Tibial nerve (tissue), 3 donors: ENCODE data around the gene SLC35A1.

Experiments
- POLR2A ChIP-seq, 2 donors: fragments of 450-650 bp; IDR thresholded peaks; one replicate each; pipeline ENCODE4 v1.6.1; 2017; ENCODE audit warnings: antibody characterized with exemption in 2 of 2, mild to moderate bottlenecking in 2 of 2, moderate library complexity in 2 of 2
- TF ChIP-seq, protein P1 (sequence below), 5 experiments: fragments of 200-600 bp in 3 of 5; fragments of 450-650 bp in 2 of 5; sonication (generic) in 3 of 5; IDR thresholded peaks; one replicate each; pipeline ENCODE4 v1.5.1; 2016 to 2019; ENCODE audit warnings: antibody characterized with exemption in 5 of 5, mild to moderate bottlenecking in 3 of 5, moderate library complexity in 2 of 5

DNA sequence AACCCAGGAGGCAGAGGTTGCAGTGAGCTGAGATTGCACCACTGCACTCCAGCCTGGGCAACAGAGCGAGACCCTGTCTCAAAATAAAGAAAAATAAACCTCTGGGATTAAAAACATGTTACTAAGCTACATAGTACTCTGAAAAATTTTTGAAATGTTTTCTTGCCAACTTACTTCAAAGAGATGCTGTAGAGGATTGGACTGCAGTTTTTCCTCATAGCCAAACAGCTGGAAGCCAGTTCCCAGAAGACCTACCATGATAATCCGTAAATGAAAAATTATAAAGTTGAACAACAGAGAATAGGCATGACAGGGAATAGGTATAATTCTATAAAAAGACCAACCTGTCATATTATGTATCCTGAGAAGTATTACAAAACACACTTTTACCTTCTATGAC lies 69.0 kb downstream of the SLC35A1 start:
- TF ChIP-seq, protein P1, sequence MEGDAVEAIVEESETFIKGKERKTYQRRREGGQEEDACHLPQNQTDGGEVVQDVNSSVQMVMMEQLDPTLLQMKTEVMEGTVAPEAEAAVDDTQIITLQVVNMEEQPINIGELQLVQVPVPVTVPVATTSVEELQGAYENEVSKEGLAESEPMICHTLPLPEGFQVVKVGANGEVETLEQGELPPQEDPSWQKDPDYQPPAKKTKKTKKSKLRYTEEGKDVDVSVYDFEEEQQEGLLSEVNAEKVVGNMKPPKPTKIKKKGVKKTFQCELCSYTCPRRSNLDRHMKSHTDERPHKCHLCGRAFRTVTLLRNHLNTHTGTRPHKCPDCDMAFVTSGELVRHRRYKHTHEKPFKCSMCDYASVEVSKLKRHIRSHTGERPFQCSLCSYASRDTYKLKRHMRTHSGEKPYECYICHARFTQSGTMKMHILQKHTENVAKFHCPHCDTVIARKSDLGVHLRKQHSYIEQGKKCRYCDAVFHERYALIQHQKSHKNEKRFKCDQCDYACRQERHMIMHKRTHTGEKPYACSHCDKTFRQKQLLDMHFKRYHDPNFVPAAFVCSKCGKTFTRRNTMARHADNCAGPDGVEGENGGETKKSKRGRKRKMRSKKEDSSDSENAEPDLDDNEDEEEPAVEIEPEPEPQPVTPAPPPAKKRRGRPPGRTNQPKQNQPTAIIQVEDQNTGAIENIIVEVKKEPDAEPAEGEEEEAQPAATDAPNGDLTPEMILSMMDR (IDR thresholded peaks at IDR 0.05) = no peak
- TF ChIP-seq POLR2A (IDR thresholded peaks at IDR 0.05) = no peak
